ENCODE results near the gene ENSA.

The ENSA gene, protein sequence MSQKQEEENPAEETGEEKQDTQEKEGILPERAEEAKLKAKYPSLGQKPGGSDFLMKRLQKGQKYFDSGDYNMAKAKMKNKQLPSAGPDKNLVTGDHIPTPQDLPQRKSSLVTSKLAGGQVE

GRCh38 chr1:150629115-150629928 lies at the start of gene ENSA:
ENSA (minus strand) TSS chr1:150629612; CDS start chr1:150629470, 142 bp downstream.
- H3K36me3 ChIP-seq (ENCODE audit: control insufficient read depth, insufficient read depth, low read length): no peaks in the 10 kb centered on the region
- peak within 1 kb of the TSS; percentile 99 for H3K4me2 ChIP-seq (ENCODE audit: low read length)
- no peaks in the 10 kb centered on the region for H3K27me3 ChIP-seq (ENCODE audit: control insufficient read depth, insufficient read depth, low read length)
- H3K4me1 ChIP-seq: peaks cover 2% of the 10 kb centered on the region
- H3K9me3 ChIP-seq (ENCODE audit: control insufficient read depth, low read length): no peaks in the 10 kb centered on the region
- H2AFZ ChIP-seq: peak within 1 kb of the TSS; percentile 93
- H3K27ac ChIP-seq: peak within 1 kb of the TSS; percentile 99
- peak within 1 kb of the TSS; percentile 93 for H3K4me3 ChIP-seq (ENCODE audit: low read depth, low read length)
- peak within 1 kb of the TSS; percentile 53 for H3K9ac ChIP-seq
- no peak for TF ChIP-seq CTCF (IDR thresholded peaks at IDR 0.05)
- H3K79me2 ChIP-seq: peaks cover 9% of the 10 kb centered on the region

GRCh38 chr1:150678988-150679387 lies 49.6 kb upstream of the ENSA start:
- no peak for TF ChIP-seq CTCF (IDR thresholded peaks at IDR 0.05)
- Histone ChIP-seq H3K27ac (no peak overlapping the region), H3K9ac (no peak overlapping the region), H3K36me3 (ENCODE audit: control insufficient read depth, insufficient read depth, low read length) (no peaks in the 10 kb centered on the region), H3K4me3 (ENCODE audit: low read depth, low read length) (no peak overlapping the region), H3K9me3 (ENCODE audit: control insufficient read depth, low read length) (no peaks in the 10 kb centered on the region), H2AFZ (no peak overlapping the region), H3K27me3 (ENCODE audit: control insufficient read depth, insufficient read depth, low read length) (no peaks in the 10 kb centered on the region), H3K79me2 (peaks cover 5% of the 10 kb centered on the region), H3K4me1 (no peaks in the 10 kb centered on the region), H3K4me2 (ENCODE audit: low read length) (no peak overlapping the region)

DNA sequence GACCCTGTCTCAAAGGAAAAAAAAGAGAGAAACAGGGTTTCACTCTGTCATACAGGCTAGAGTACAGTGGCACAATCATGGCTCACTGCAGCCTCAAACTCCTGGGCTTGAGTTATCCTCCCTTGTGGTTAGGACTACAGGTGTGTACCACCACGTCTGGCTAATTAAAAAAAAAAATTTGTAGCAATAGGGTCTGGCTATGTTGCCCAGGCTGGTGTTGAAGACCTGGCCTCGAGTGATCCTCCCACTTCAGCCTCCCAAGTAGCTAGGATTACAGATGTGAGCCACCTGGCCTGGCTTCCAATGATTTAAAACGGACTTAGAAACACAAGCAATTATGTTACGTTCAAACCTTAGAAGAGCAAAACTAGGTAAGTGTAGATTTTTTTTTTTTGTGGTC lies 45.5 kb upstream of the ENSA start:
- H3K4me2 ChIP-seq (ENCODE audit: low read length): no peak overlapping the region

GRCh38 chr1:150663321-150663720 lies 33.9 kb upstream of the ENSA start:
- no peak overlapping the region for H3K27ac ChIP-seq
- no peaks in the 10 kb centered on the region for H3K36me3 ChIP-seq (ENCODE audit: control insufficient read depth, insufficient read depth, low read length)
- H3K4me3 ChIP-seq (ENCODE audit: low read depth, low read length): no peak overlapping the region
- H3K9ac ChIP-seq: no peak overlapping the region
- no peak overlapping the region for H3K4me2 ChIP-seq (ENCODE audit: low read length)
- H3K79me2 ChIP-seq: no peaks in the 10 kb centered on the region
- no peaks in the 10 kb centered on the region for H3K9me3 ChIP-seq (ENCODE audit: control insufficient read depth, low read length)
- TF ChIP-seq CTCF (IDR thresholded peaks at IDR 0.05): no peak
- no peak overlapping the region for H2AFZ ChIP-seq
- H3K27me3 ChIP-seq (ENCODE audit: control insufficient read depth, insufficient read depth, low read length): no peaks in the 10 kb centered on the region
- no peaks in the 10 kb centered on the region for H3K4me1 ChIP-seq

More for the DNA sequence above, 45.5 kb upstream of the ENSA start:
- Histone ChIP-seq H3K9me3 (ENCODE audit: control insufficient read depth, low read length) (no peaks in the 10 kb centered on the region), H3K36me3 (ENCODE audit: control insufficient read depth, insufficient read depth, low read length) (no peaks in the 10 kb centered on the region), H3K4me1 (no peaks in the 10 kb centered on the region), H3K79me2 (peaks cover 5% of the 10 kb centered on the region), H3K9ac (no peak overlapping the region), H3K4me3 (ENCODE audit: low read depth, low read length) (no peak overlapping the region), H3K27ac (no peak overlapping the region), H3K27me3 (ENCODE audit: control insufficient read depth, insufficient read depth, low read length) (no peaks in the 10 kb centered on the region), H2AFZ (no peak overlapping the region)
- no peak for TF ChIP-seq CTCF (IDR thresholded peaks at IDR 0.05)

All from parathyroid adenoma (tissue), 2 donors.